HG03521 (cell line): ENCODE measurements around the gene SLAMF6.
"Not testable (repeated sequence)": the region's sequence is repeated elsewhere in the genome, so short reads cannot be mapped to it uniquely, and the experiment has no call there.

Experiments used
- ATAC-seq: cut with Tn5 transposase; IDR thresholded peaks from one replicate; pipeline ENCODE4 v1.9.1; 2021; ENCODE audit warnings: mild to moderate bottlenecking, moderate library complexity; ENCODE audit not compliant: unreplicated experiment

SLAMF6 gene

DNA sequence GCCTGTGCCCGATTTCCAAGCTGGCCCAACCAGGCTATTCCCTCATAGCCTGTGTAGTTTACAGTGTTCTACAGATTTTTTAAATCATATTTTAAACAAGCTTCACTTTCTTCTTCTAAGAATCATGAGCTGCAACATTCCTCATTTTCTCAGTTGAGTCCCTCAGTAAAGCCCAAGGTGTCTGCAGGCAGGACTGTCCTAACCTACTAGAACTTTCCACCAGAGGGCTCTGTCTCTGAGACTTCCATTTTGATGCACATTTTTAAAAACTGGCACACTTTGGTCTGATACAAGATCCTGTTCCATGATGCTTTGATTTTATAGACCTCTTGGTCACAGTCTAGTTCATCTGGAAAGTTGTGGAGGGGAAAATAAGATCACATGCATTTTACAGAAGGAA, 21.6 kb upstream of the SLAMF6 start:
- no peak for ATAC-seq

DNA sequence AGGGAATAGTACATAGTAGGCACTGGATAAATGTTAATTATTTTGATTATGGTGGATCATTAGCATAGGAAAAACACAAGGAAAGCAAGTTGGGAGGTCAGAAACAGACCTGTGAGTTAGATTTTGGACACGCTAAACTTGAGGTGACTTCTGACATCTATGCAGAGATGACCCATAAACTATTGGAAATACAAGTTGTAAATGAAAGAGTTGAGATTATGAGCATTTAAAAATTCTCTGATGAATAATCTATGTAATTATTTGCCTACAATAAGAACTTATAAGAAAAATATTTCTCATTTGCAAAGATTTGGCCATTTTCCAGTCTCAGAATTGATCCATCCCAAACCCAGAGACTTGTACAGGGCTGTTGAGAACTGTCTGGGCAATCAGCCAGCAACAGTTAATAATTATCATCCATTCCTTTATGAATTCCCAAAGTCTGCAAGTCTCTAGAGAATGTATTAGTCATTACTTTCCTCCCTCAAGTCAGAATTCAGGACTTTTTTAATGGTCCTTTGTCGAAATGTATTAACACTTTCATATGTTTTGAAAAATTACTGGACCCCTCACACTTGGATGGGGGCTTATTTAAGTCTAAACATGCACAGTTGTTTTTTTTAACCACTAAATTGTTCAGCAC, 19.4 kb upstream of the SLAMF6 start:
- ATAC-seq, result no peak

DNA sequence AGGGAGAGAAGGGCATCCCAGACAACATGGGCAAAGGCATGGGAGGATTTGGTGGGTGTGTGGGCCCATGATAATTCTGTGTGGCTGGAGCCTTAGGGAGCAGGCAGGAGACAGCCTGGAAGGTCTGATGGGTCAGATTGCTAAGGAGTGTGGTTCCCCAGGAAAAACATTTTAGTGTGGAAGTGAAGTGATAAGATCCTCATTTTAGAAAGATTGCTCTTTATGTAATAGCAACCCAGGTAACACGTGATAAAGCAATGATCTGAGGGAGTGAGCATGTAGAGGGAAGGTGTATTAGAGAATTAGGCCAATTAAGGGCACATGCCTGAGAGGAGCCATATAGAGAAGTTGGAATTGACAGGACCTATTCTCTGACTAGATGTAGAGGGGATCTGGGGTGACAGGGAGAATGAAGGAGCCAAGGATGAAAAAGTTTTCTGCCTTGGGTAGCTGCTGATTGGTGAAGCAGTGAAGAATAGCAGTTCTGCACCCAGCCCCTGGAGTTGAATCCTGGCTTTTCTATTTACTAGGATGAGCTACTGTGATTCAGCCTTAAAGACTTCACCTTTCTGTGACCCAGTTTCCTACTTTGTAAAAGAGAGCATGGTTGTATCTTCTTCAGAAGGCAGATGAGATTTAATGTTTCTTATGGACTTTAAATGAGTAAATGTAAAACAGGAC, 18.7 kb upstream of the SLAMF6 start:
- no peak for ATAC-seq

DNA sequence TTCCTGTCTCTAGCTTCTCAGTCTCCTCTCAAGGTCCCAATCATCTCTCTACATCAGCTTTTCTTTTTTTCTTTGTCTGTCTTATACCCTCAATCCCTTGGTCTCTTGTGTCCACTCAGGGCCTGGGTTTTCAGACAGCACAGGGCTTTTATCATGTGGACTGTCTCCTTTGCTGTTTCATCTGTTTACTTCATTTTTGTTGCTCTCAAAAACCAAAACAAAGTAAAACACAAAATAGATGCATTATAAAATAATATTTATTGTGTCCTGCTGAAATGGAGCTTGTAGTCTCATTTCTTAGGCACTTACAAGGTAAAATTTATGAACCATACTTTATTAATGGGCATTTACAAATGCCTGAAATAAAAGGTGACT, 17.8 kb upstream of the SLAMF6 start:
- ATAC-seq, result no peak

DNA sequence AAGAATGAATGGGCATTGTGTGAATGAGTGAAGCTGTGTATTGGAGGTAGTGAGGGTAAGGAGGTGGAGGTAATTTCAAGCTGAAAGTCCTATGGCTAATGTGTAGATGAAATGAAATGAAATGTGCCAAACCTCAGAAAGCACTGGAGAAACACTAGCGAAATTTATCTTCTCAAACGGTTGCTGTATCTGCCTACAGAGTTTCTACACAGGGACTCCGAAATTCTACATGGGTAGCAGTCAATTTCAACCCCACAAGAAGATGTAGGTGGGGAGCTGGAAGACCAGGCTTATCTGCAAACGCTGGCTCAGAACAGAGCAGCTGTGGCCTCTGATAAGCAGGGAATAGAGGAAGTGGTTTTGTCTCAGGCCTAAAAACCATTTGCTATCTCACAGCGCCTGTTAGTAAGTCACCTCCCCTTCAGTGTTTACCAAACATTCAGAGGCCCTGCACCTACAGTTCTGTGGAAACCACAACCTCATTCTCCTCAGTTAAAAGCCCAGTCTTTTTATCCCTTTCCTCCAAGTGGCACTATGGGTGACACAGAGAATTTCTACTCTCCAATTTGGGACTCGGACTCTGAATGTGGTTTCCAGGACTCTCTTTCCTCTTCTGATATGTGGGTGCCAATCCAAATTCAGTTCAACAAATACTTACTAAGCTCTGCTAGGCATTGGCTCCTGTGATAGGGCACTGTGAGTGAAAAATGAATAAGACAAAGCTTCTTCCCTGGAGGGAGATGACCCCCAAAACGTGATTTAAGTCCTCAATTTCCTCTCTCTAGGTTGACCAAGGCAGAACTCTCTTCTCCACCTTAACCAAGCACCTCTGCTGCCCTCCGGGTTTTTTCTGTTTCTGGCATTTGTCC, 17.2 kb upstream of the SLAMF6 start:
- ATAC-seq, result peak; percentile 86

DNA sequence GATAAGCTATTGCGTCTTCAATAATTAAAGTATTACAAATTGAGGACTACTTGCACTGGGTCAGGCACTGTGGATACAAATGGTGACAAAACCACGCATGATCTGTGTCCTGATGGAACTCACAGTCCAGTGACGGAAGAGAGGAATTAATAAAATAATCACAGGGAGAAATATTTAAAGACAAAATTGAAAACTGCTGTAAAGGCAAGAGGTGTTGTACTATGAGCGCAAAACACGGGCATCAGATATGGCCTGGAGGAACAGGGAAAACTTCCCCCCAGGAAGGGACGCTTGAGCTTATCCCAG, 16.6 kb upstream of the SLAMF6 start:
- ATAC-seq, result no peak

DNA sequence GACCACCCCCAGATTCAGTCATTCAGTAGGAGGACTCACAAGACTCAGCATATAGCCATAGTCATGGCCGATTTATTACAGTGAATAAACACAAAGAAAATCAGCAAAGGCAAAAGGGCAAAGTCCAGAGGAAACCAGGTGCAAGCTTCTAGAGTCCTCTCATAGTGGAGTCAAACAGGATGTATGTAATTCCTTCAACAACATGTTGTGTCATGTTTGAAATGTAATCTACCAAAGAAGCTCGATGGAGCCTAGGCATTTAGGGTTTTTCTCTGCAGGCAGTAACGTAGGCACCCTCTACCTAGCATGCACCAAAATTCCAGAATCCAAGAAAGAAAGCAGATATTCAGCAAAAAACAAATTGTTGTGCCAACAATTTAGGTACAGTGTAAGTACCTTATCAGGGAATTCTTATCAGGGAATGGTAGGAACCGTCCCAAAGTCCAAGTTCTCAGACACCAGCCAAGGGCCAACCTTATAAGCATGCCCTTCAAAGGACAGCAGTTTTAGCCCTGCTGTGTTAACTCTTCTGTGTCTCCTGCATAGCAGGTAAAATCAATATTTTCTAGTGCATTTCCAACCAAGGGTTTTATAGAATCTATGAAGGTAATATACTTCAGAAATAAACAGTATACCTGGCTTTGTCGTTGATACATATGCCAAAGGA, 16.1 kb upstream of the SLAMF6 start:
- ATAC-seq, result no peak

DNA sequence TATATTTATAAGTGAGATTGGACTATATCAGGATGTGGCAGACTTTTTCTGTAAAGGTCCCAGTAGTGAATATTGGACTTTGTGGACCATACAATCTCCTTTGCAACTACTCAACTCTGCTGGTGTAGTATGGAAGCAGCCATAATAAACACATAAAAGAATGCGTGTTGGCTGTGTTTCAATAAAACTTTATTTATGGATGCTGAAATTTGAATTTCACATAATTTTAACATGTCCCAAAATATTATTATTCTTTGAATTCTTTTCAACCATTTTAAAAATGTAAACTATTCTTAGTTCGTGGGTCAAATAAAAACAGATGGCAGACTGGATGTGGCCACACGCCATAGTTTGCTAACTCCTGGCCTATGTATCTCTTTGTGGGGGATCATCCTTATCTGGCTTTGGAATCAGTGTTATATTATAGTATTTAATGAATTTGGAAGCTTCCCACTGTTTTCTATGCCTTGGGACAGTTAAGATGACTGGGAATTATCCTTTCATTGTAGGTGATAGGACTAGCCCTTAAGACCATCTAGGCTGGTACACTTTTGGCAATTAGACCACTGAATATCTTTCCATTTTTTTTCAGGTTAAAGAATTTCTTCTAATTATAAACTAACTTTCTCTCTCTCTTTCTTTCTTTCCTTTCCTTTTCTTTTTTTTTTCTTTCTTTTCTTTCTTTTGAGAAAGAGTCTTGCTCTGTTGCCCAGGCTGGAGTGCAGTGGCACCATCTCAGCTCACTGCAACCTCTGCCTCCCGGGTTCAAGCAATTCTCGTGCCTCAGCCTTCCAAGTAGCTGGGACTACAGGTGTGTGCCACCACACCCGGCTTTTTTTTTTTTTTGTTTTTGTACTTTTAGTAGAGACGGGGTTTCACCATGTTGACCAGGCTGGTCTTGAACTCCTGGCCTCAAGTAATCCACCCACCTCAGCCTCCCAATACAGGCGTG, 14.9 kb upstream of the SLAMF6 start:
- no peak for ATAC-seq

DNA sequence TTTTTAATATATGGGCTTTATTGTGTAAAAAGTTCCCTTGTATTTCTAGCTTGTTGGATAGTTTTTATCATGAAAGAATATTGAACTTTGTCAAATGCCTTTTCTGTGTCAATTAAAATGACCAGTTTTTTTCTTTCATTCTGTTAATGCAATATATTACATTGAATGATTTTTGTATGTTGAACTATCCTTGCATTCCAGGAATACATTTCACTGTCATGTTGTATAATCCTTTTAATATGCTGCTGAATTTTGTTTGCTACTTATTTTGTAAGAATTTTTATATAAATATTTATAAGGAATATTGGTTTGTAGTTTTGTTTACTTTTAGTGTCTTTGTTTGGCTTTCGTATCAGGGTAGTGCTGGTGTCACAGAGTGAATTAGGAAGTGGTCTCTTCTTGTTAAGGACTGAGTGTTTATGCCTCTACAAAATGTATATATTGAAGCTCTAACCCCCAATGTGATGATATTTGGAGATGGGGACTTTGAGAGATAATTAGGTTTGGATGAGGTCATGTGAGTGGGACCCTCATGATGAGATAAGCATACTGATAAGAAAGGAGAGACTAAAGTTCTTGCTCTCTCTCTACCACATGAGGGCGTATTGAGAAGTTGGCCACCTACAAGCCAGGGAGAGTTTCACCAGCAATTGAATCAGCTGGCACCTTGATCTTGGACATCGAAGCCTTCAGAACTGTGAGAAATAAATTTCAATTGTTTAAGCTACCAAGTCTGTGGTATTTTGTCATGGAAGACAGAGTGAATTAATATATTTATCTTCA, 12.0 kb upstream of the SLAMF6 start:
- ATAC-seq, result no peak

DNA sequence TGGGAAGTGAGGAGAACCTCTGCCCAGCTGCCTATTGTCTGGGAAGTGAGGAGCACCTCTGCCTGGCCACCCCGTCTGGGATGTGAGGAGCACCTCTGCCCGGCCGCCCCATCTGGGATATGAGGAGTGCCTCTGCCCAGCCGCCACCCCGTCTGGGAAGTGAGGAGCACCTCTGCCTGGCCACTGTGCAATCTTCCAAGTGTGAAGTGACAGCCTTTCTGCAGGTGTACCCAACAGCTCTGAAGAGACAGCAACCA, 9.4 kb upstream of the SLAMF6 start:
- ATAC-seq, result not testable (repeated sequence)

DNA sequence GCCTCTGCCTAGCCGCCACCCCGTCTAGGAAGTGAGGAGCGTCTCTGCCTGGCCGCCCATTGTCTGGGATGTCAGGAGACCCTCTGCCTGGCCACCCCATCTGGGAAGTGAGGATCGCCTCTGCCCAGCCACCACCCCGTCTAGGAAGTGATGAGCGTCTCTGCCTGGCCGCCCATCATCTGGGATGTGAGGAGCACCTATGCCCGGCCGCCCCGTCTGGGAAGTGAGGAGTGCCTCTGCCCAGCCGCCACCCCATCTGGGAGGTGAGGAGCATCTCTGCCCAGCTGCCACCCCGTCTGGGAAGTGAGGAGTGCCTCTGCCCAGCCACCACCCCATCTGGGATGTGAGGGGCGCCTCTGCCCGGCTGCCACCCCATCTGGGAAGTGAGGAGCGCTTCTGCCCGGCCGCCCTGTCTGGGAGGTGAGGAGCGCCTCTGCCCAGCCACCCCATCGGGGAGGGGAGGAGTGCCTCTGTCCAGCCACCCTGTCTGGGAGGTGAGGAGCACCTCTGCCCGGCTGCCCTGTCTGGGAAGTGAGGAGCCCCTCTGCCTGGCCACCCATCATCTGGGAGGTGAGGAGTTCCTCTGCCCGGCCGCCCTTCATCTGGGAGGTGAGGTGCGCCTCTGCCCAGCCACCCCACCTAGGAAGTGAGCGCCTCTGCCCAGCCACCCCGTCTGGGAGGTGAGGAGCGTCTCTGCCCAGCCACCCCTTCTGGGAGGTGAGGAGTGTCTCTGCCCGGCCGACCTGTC, 8.9 kb upstream of the SLAMF6 start:
- ATAC-seq, result not testable (repeated sequence)

DNA sequence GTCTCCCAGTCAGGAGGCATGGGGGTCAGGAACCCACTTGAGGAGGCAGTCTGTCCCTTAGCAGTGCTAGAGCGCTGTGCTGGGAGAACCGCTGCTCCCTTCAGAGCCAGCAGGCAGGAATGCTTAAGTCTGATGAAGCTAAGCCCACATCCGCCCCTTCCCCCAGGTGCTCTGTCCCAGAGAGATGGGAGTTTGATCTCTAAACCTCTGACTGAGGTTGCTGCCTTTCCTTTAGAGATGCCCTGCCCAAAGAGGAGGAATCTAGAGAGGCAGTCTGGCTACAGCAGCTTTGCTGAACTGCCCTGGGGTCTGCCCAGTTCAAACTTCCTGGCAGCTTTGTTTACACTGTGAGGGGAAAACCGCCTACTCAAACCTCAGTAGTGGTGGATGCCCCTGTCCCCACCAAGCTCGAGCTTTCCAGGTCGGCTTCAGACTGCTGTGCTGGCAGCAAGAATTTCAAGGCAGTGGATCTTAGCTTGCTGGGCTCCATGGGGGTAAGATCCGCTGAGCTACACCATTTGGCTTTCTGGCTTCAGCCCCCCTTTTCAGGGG, 6.4 kb upstream of the SLAMF6 start:
- not testable (repeated sequence) for ATAC-seq

DNA sequence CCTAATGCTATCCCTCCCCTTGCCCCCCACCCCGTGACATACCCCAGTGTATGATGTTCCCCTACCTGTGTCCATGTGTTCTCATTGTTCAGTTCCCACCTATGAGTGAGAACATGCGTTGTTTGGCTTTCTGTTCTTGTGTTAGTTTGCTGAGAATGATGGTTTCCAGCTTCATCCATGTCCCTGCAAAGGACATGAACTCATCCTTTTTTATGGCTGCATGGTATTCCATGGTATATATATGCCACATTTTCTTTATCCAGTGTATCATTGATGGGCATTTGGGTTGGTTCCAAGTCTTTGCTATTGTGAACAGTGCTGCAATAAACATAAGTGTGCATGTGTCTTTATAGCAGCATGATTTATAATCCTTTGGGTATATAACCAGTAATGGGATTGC, 734 bp upstream of the SLAMF6 start:
- ATAC-seq, result not testable (repeated sequence)

DNA sequence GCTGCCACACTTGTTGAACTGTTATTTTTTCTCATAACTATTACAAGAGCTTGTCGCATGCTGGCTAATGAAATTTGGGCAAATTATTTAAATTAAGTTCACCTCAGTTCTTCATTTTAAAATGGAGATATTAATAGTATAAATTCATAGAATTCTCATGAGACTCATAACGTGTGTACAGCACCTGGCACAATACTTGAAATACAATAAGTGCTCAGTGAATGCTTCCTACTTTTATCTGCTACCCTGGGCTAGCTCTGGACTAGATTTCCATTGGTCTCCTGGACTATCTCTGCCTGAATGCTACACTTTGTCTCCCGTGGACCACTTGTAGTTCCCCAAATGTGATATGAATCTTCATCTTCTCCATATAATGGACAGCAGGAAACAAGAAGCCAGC, 919 bp downstream of the SLAMF6 start:
- no peak for ATAC-seq

DNA sequence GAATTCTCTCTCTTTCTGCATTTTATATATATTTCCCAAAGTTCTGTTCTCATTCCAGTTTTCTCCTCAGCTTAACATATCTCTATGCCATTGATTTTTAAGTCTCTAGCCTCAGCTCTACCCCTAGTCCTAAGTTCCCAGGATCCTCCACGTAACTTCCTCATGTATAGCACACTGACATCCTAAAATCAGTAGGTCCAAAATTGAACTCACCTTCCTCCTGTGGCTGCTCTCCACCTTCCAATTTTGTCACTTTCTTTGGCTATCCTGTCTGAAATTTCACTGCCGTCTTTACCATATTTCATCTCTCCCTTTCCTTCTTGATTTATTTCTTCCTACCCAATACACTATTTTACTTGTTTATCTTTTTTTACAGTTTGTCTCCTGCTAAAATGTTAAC, 1.5 kb downstream of the SLAMF6 start:
- ATAC-seq, result no peak

DNA sequence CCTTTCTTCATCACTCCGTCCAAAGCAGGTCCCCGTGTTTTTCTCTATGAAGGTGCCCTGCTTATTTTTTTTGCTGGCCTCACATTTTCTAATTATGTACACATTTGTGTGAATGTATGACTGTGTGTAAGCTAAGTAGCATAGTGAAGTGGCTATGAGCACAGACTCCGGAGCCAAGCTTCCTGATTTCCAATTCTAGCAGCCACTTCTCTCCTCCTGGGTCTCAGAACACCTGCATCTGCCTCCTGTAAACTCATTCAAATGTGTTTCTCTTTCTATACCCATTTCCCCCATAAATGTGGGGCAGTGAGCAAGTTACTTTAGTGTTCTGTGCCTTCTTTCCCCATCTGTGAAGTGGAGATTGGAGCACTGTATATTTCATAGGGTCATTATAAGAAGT, 2.1 kb downstream of the SLAMF6 start:
- no peak for ATAC-seq

DNA sequence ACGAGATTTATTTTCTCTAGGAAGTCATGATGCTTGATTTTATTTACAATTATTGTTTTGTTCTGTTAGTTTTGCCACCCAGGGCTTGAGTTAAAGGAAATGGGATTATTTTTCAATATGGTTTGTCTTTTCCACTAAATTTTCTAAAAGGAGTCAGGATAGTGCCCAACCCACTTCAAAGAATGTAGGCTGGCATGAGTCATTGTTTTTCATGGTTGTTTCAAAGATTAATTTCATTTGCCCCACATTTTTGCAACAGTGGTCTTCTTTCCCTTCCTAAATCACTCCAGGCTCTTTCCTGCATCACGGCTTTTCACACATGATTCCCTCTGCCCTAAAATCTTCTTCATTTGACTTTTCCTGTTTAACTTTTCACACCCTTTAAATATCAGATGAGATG, 2.5 kb downstream of the SLAMF6 start:
- ATAC-seq, result no peak

DNA sequence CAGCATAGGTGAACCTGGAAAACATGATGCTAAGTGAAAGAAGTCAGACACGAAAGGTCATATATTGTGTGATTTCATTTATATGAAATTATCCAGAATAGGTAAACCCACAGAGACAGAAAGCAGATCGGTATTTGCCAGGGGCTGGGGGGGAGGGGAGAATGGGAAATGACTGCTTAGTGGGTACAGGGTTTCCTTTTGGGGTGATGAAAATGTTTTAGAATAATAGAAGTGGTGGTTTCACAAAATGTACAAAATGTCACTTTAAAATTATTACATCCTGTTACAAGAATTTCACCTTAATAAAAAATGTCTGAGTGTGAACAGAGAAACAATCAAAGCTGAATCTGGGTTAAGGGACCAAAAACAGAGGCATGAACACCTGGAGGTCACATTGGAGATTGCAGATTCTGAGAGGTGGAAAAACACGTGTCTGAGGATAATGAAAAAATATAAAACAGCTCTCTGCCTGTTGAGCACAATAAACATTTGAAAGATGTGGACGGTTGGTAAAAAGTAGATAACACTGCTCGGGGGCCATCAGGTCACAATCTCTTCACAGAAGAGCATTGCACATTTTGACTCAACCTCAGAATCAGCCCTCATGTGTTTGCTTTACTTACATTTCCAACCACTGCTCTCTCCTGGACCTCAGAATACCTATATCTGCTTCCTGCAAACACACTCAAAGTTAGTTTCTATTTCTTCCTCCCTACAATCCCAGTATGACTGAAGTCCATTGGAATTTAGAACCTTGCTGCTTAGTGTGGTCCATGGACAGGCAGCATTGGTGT, 3.2 kb downstream of the SLAMF6 start:
- ATAC-seq, result no peak
